NCI-H82 (cell line): ENCODE results near the gene OMD.

Experiments
- DNase-seq: peaks from one replicate; lab custom pipeline; 2025; lab: John Stamatoyannopoulos, UW

The OMD gene

DNA sequence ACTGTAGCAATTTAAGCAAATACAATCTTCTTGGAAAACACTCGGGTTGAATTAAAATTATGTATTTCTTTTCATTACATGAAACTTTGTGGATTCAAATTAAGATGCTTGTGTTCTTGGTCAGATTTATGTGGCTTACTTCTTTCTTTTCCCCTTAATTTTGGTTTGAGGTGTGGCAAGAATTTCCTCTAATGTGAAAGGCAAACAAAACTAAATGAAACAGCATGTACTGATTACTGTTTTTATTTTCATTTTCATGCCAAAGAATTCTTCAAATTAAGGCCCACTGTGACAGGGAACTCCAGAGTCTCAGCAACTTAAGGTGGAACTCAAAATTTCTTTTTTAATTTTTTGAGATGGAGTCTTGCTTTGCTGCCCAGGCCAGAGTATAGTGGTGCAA is at the start of gene OMD:
TSS of gene OMD (minus strand) at position 132 of the 400 bp plus-strand sequence. CDS start 6,913 bp downstream, outside the sequence.
- no peak for DNase-seq

DNA sequence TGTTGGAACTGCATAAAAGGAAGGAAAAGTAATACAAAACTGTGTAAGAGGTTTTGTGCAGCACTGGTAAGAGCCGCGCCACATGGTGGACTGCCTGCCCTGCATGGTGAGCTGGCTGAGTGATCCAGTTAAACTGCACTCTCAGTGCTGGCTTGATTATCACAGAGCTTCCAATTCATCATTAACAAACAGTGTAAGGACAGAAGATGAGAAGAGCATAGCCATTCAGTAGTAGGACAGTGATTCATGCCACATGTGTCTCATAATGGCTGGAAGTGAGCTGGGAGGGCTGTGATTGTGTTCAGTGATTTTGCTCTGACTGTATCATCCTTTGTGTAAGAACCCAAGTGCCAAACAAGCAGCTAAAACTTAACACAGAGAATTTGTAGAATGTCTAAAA is 43.9 kb upstream of the OMD start:
- no peak for DNase-seq

DNA sequence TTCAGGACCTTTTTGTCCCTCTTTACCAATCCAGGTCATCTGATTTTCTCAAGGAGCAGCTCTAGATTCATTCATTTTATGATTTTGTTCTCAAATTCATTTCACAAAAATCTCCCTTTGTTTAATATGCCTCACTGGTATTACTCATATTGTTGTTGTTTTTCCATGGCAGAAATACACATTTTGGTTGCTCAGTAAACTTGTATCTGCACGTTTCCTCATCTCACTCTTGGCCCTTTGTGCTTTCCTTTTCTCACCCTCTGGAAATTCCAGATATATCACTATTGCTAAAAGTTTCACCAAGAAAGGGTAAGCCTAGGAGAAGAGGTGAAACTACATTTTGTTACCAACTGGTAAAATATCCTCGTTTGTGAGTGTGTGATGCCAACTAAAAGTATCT is 43.2 kb upstream of the OMD start:
- DNase-seq: no peak

- DNase-seq: no peak
Measured at GRCh38 chr9:92467041-92467440, 42.8 kb upstream of the OMD start.

DNA sequence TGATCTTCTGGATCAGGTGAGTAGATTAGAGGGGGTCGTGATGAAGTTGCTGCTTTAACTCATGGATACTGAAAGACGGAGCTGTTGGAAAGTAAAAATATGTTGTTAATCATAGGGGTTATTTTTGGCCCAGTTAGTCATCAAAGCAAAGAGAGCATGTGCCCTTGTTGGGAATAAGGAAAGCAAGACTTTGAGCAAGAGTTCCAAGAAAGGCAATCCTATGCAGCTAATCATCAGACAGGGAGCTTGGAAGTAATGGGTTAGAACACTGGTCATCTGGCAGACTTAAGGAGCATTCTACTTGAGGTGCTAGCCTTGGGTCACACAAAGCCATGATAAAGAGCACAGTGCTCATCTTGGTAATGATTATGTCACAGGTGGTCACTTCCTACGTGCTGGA is 39.7 kb upstream of the OMD start:
- DNase-seq: no peak

- no peak for DNase-seq
Measured at GRCh38 chr9:92463387-92463786, 39.1 kb upstream of the OMD start.

GRCh38 chr9:92457576-92457975 is 33.3 kb upstream of the OMD start:
- DNase-seq: no peak

DNA sequence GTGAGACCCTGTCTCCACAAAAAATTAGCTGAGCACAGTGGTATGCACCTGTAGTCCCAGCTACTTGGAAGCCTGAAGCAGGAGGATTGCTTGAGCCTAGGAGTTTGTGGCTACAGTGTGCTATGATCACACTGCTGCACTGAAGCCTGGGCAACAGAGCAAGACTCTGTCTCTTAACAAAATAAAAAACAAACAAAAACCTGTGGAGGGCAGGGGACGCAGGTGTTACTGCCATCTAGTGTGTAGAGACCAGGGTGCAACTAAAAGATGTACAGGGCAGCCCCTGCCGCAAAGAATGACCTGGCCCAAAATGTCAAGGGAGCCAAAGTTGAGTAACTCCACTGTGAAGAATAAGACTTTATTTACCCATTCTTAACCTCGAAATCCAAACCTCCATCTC is 30.9 kb upstream of the OMD start:
- DNase-seq: peak; percentile 53

DNA sequence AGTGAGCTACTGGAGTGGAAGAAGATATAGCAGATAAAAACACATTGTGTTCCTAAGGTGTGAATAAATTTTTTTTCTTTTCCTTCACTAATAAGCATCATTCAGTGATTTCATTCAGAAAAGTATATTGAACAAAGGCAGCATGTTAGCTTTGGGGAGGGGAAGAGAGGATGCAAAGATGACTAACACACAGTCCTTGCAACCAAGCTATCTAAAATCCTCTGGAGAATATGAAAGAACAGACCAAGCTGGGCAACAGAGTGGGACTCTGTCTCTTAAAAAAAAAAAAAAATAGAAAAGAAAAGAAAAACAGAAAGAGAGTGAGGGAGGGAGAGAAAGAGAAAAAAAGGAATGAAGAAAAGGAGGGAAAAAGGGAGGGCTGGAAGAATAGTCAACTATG is 22.3 kb upstream of the OMD start:
- no peak for DNase-seq

DNA sequence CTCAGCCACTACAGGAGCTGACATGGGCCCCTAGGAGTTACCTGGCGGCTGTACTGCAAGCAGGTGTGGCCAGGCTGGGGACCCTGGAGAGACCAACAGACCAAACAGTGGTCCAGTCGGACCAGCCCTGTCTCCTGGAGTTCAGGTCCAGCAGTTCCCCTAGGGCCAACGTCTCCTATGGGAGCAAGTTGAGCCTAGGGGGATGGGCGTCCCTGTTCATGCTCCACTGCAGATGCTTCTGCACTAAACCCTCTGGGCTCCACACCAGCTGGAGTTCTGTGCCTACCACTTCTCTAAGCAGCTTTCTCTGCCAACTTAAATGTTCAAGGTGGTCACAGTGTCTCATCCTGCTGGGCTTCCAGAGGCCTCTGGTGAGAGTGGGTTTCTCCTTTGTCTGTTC is 20.6 kb upstream of the OMD start:
- DNase-seq: peak; percentile 72

DNA sequence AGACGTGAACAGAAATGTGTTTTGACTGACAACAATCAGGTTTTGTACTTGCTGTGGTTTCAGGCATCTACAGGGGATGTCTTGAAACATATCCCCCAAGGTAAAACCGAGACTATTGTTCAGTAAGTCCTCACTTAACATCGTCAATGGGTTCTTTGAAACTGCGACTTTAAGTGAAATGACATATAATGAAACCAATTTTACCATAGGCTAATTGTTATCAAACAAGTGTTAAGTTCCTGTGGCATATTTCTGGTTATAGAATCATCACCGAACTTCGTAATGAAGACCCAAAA is 16.4 kb upstream of the OMD start:
- DNase-seq: no peak

DNA sequence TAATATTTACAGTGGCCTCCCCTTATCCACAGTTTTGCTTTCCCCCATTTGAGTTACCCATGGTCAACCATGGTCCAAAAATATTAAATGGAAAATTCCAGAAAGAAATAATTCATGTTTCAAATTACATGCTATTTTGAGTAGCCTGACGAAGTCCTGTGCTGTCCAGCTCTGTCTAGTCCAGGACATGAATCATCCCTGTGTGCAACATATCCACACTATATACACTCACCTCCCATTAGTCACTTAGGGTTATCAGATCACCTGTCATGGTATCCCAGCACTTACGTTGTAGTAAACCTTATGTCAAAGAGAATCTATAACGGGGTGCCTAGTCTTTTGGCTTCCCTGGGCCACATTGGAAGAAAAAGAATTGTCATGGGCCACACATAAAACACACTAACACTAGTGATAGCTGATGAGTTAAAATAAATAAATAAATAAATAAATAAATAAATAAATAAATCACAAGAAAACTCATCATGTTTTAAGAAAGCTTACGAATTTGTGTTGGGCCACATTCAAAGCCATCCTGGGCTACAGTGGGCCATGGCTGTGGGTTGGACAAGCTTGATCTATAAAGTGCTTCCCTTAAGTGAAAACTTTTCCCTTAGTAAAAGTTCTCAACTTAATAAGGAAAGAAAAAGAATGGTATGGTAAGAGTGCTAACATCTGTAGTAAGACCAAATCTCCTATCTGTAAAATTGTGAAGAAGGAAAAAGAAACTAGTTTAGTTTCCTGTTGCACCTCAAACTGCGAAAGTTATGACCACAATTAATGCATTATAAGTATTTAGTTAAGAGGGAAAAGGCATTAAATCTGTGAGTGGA is 15.9 kb upstream of the OMD start:
- DNase-seq: no peak

DNA sequence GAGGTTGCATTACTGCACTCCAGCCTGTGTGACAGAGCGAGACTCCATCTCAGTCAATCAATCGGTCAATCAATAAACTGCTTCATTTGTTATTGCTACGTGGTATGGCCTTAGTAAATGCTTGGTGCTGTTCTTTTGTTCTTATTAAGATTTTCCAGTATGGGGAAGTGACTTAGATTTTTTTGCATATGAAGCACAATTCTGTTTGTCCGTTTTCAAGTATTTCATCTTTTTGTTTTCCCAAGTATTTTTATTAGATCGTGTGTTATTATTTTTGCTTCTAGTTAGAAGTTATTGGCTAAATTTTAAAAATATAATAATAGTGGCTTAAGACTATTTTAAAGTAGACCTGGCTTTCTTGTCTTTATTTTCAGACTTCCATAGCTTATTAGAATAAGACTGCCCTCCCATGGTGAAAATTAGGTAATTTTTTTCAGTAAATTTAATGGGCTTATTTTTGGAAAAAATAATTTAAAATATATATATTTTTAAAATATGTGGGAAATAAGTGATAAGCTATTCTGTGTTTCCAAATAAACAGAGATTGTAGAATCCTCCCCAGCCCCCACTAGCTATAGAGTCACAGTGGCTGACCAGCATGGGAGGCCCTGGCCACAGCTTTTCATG is 14.7 kb upstream of the OMD start:
- no peak for DNase-seq

DNA sequence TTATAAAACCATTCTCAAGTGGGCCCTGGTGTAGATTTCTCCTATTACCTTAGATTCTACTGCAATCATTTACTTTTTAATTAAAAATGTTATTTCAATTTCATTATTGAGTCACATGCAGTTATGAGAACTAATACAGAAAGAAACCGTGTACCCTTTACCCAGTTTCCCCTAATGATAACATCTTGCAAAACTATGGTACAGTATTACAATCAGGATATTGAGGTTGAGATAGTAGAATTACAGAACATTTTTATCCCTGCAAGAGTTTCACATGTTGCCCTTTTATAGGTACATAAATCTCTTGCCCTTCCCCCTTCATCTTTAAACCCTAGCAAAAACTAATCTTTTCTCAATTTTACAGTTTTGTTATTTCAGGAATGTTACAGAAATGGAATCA is 11.0 kb upstream of the OMD start:
- DNase-seq: no peak

GRCh38 chr9:92432972-92433548 is 8.8 kb upstream of the OMD start:
- DNase-seq: no peak

DNA sequence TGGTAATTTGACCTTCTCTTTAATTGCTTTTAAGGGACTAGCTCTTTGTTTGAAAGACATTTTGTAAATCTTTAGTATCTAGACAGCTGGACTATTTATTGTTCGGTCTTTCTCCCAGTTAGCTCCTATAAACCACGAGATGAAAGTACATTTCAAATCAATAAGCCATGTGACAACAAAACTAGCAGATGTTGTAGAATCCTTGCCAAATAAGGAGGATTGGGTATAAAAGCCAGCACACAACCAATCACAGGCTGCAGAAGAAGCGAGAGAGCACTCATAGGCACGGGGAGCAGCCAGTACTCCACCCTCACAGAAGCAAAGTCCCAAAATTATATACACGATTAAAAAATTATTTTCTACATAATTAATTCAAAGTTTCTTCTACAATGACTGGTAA is 8.1 kb upstream of the OMD start:
- DNase-seq: no peak

DNA sequence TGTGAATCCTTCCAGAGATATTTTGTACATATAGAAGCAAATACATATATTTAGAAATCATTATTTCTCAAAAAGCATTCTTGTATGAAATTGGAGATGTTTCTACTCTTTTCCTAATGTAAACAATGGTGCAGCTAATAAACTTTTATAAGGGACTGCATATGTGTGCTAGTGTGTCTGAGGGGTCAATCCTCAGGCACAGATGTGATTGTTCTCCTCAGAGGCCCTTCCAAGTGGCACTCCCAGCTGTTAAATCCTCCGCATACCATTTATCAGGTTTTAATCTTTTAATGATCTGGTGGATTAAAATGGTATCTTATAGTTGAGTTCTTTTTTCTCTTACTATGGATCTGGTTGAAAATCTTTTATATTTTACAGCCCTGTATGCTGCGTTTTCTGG is 5.6 kb upstream of the OMD start:
- peak; percentile 85 for DNase-seq

DNA sequence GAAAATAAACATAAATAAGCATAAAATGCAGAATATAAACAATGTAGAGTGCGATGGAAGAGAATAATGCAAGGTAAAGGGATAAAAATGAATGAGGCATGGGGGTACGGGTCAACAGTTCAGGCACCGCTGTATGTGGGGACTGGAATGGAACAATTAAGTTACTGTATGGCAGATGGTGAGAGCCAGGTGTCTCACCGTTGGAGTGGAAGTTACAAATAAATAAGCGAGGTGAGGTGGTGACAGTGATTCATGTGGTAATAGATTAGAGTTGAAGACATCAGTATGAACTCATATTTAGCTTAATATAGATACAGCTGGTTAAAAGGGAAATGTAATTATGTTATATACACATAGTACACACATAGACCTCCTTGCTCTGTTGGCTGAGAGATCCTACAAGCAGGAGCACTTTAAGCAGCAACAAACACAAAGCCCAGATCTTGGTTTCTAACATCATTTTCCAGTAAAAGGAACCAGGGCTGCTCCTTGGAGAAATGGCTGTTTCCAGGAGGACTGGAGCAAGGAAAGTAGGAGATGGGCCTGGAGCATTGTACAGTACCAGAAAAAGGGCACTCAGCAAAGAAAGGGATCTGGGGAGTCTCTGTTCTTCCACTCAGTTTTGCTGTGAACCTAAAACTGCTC is 2.4 kb upstream of the OMD start:
- DNase-seq: peak; percentile 75

GRCh38 chr9:92425474-92425873 is 1.2 kb upstream of the OMD start:
- DNase-seq: no peak

DNA sequence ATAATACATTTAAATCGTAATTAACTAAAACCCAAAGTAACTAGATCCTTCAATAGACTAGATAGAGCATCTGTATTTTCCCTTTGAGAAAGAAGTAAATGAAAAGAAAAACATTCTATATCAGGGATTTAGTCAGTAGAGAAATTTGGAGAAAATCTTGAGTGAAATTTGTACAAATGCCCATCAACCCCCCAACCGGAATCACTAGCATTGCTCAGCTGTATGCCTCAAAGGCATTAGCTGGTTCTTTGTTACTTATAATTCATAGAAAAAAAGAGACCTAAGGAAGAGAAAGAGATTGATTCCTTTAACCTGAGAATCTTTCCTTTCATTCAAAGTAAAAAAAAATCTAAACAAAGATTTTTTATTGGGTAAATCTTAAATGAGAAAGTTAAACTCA is 659 bp downstream of the OMD start:
- no peak for DNase-seq

GRCh38 chr9:92422611-92423338 is 1.5 kb downstream of the OMD start:
- DNase-seq: no peak

GRCh38 chr9:92414566-92414965 is 9.7 kb downstream of the OMD start:
- DNase-seq: no peak
